ENCODE measurements around the gene DIP2B.

The DIP2B gene

DNA sequence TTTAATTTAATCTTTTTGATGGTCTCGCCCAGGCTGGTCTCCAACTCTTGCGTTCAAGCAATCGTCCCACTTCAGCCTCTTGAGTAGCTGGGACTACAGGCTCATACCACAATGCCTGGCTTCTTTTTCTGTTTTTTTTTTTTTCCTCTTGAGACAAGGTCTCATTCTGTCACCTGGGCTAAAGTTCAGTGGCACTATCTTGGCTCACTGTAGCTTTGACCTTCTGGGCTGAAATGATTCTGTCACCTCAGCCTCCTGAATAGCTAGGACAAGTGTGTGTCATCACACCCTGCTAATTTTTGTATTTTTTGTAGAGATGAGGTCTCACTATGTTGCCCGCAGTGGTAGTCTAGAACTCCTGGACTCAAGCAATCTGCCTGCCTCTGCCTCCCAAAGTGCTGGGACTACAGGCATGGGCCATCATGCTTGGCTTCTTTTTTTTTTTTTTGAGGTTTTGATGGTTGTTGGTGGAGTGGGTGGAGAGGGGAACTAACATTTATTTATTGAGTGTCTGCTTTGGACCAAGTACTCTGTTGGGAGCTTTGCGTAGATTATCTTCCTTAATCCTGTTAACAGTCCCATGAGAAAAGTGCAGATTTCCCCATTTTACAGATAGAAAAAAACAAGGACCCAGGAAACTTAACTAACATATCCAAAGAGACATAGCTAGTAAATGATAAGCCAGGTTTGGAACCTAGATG lies 102.0 kb downstream of the DIP2B start:
- no peak overlapping the region for H3K4me3 ChIP-seq (ENCODE audit: control insufficient read depth, low read depth, low read length)
- TF ChIP-seq CTCF (IDR thresholded peaks at IDR 0.05; ENCODE audit: control insufficient read depth, insufficient read depth, low read depth, low read length, missing control alignments), result no peak
- DNase-seq (ENCODE audit: low read depth), result no peak

- no peak for DNase-seq (ENCODE audit: low read depth)
- no peak overlapping the region for H3K4me3 ChIP-seq (ENCODE audit: control insufficient read depth, low read depth, low read length)
- TF ChIP-seq CTCF (IDR thresholded peaks at IDR 0.05; ENCODE audit: control insufficient read depth, insufficient read depth, low read depth, low read length, missing control alignments), result no peak
Observed at GRCh38 chr12:50609292-50609874, 104.6 kb downstream of the DIP2B start.

DNA sequence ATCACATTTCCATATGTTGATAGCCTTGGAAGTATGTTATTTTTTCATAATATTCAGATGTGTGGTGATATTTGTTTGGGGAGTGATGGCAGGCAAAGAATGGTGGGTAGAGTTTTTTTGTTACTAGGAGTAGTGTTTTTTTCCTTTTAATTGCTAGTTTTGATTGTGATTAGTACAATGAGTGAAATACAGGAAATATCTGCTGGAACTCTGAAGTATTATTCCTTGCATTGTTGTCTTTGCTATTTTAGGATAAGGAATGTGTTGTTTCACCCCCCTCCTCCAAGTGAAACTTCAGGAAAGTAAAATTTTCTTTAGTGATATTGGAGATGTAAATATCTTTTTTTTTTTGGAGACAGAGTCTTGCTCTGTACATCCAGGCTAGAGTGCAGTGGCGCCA lies 105.4 kb downstream of the DIP2B start:
- DNase-seq (ENCODE audit: low read depth), result no peak
- TF ChIP-seq CTCF (IDR thresholded peaks at IDR 0.05; ENCODE audit: control insufficient read depth, insufficient read depth, low read depth, low read length, missing control alignments), result no peak

DNA sequence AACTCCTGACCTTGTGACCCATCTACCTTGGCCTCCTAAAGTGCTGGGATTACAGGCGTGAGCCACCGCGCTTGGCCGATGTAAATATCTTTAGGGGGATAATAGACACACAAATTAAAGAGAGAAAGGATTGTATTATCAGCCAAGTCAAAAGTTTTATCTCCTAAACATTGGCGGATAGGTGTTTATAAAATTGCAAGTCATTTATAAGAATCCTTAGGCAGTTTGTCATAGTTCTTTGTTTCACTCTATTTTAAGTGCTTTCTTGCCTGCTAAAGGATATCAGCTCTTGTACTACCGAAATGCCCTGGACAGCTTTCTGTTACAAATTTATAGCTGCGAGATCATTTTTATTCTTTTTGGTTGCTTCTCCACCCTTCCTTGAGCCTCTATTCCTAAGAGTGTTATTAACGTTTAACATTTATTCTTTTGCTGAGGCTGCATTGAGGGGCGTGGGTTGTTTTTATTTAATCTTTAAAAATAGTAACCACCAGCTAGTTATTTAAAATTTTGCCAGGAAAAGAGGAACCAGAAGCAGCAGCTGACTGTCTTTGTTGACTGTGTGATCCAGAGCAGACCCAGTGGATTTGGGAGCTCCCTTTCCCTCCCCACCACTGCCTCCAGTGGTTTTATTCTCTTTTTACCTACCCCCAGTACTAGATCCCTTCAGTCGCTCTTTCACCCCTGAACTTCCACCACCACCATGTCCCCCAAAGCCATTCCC lies 106.4 kb downstream of the DIP2B start:
- TF ChIP-seq CTCF (IDR thresholded peaks at IDR 0.05; ENCODE audit: control insufficient read depth, insufficient read depth, low read depth, low read length, missing control alignments), result no peak
- no peak overlapping the region for H3K4me3 ChIP-seq (ENCODE audit: control insufficient read depth, low read depth, low read length)
- no peak for DNase-seq (ENCODE audit: low read depth)

More for the DNA sequence above, 105.4 kb downstream of the DIP2B start:
- no peak overlapping the region for H3K4me3 ChIP-seq (ENCODE audit: control insufficient read depth, low read depth, low read length)

GRCh38 chr12:50612882-50613281 lies 108.1 kb downstream of the DIP2B start:
- no peak overlapping the region for H3K4me3 ChIP-seq (ENCODE audit: control insufficient read depth, low read depth, low read length)
- no peak for DNase-seq (ENCODE audit: low read depth)
- TF ChIP-seq CTCF (IDR thresholded peaks at IDR 0.05; ENCODE audit: control insufficient read depth, insufficient read depth, low read depth, low read length, missing control alignments), result no peak

- TF ChIP-seq CTCF (IDR thresholded peaks at IDR 0.05; ENCODE audit: control insufficient read depth, insufficient read depth, low read depth, low read length, missing control alignments), result no peak
- DNase-seq (ENCODE audit: low read depth), result no peak
- H3K4me3 ChIP-seq (ENCODE audit: control insufficient read depth, low read depth, low read length), result no peak overlapping the region
Observed at GRCh38 chr12:50613463-50613862, 108.7 kb downstream of the DIP2B start.

Measured in AG09309 (cell line).